Measurements from ENCODE around the gene TRIP13.
A peak's percentile ranks its signal among the peaks of the same experiment; 100 is the strongest.

TRIP13 gene

GRCh38 chr5:957748-958485 is 65.2 kb downstream of the TRIP13 start:
- no peak for DNase-seq

GRCh38 chr5:958701-959571 is 66.3 kb downstream of the TRIP13 start:
- DNase-seq, result no peak

- no peak for DNase-seq
Observed at GRCh38 chr5:959581-960531, 67.2 kb downstream of the TRIP13 start.

GRCh38 chr5:960551-960950 is 67.9 kb downstream of the TRIP13 start:
- DNase-seq, result no peak

DNA sequence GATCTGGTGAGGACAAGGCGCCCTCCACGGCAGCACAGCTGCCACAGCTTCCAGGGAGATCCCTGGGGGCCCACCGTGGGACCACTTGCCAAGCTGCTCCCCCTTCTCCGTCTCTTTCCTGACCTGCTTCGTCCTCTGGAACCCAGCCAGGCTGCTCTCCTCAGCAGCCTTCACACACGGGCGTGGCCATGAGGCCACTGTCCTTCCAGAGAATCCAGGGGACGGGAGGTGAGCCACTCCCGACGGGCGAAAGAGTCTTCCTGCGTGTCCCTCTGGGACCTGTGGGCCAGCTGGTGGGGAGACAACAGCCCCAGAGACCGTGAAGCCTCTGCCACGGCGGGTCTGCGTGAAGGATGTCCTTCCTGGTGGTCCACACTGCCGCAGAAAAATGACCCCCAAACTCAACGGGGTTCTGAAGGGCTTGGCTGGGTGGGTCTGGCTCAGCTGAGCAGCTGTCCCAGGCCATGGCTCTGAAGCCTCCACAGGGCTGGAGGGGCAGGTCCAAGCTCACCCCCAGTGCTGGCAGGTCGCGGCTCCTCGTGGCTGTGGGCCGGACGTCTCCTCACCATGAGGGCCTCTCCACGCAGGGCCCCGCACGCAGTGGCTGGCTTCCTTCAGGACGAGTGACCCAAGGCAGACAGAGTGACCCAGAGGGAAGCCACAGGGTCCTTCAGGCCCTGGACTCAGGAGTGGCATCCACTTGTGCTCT is 68.5 kb downstream of the TRIP13 start:
- no peak for DNase-seq

DNA sequence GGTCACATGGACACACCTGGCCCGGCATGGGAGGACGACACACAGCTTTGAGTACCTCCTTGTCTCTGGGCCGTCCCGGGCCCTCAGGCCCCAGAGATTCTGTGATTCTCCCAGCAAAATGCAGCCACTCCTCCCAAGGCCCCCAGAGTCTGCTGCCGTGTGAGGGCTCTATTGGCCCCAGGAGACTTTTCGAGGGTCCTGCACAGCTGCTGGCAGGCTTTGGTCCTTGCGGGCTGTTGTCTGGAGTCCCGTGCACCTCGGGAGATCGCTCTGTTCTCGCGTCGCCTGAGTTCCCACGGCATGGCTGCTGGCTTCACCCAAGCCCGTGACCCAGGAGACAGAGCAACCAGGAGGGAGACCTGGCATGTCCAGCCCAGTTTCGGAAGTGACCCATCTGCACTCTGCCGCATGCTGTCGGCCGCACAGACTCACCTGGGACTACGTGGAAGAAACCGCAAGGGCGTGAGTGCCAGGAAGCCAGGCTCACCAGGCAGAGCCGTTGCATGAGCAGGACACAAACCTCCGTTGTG is 69.1 kb downstream of the TRIP13 start:
- no peak for DNase-seq

GRCh38 chr5:962386-962785 is 69.7 kb downstream of the TRIP13 start:
- DNase-seq, result no peak

- DNase-seq, result no peak
Observed at GRCh38 chr5:962801-963200, 70.1 kb downstream of the TRIP13 start.

DNA sequence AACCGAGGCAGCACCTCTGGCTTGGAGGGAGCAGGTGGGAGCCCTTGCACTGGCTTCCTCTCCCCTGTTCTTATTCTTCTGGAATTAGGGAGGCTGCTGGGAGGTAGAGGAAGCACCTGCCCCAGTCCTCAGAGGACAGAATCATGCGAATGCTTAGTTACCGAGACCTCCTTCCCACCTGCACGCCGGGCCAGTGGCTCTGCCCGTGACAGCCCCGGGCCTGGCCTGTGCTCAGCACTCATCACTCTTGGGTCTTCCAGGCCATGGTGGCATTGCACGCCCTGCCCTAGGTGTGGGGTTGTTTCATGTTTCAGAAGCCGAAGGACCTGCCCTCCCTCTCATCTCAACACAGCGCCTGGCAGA is 70.6 kb downstream of the TRIP13 start:
- no peak for DNase-seq

GRCh38 chr5:963673-964531 is 71.2 kb downstream of the TRIP13 start:
- DNase-seq, result peak; percentile 10

- DNase-seq, result no peak
Observed at GRCh38 chr5:964821-965220, 72.1 kb downstream of the TRIP13 start.

DNA sequence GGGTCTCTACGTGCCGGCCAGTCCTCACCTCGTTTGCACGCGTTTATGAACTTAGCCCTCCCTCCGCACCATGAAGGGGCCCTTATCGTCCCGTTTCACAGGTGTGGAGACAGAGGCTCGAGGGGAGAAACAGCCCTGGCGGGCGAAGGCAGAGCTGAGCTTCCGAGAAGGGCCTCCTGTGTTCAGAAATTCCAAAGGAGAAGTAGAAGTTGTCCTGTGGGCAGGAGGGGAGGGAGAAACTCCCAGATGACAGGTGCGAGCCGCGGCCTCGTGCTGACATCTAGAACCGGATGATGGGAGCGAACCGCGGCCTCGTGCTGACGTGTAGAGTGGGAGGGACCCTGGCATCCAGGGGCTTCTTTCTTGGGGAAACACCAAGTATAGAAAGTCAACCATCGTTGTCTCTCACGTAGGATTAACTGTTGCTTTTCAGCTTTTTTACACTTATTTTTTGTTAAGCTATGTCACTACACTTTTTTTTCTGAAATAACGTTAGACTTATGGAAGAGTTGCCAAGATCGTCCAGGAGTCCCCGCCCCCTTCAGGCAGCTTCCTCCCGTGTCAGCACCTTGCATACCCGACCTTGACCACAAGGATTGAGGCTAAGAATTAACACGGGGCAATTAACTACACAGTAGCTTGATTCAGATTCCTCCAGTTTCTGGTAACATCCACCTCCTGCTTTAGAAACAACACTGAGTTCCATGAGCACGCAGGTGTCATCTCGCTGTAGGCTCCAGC is 73.1 kb downstream of the TRIP13 start:
- no peak for DNase-seq

GRCh38 chr5:966345-966710 is 73.6 kb downstream of the TRIP13 start:
- DNase-seq, result no peak

GRCh38 chr5:966941-967340 is 74.3 kb downstream of the TRIP13 start:
- no peak for DNase-seq
